Body of pancreas (tissue), 4 donors: Measurements from ENCODE around the gene DDIAS. TPM values are rescaled to one million over a fixed set of nuclear protein-coding genes. Genes with fewer than 3 reads are reported as not detected.

Experiments
- ATAC-seq: fragments of 150-250 bp; one replicate; pipeline ENCODE4 v1.9.1; 2016
- DNase-seq, 4 donors: peaks; one replicate each; pipeline ENCODE4 v3.0.0-alpha.2; 2019
- H3K27ac ChIP-seq, 4 donors: fragments of 200-600 bp; sonication (generic); 1 replicate in 3 of 4; 2 replicates in 1 of 4; pipeline versions ENCODE4 v1.5.1 to v1.6.1; 2016 to 2019; ENCODE audit warnings: mild to moderate bottlenecking in 1 of 4, mixed read lengths in 1 of 4, moderate library complexity in 1 of 4
- H3K27me3 ChIP-seq, 2 donors: fragments of 200-600 bp; sonication (generic); one replicate each; pipeline ENCODE4 v1.6.0; 2016; ENCODE audit warnings: mild to moderate bottlenecking in 1 of 2
- H3K36me3 ChIP-seq, 2 donors: fragments of 200-600 bp; sonication (generic); replicated peaks in 1 of 2; 2 replicates each; pipeline ENCODE4 v1.5.1; 2016; ENCODE audit warnings: low read depth in 2 of 2; ENCODE audit not compliant: insufficient read depth in 1 of 2
- H3K4me1 ChIP-seq: fragments of 200-600 bp; sonication (generic); one replicate; pipeline ENCODE4 v1.6.0; 2016
- H3K4me3 ChIP-seq, 2 donors: fragments of 200-600 bp; sonication (generic); 1 replicate in 1 of 2; 2 replicates in 1 of 2; pipeline ENCODE4 v1.5.1; 2016 to 2019
- H3K9me3 ChIP-seq, 3 donors: fragments of 200-600 bp; sonication (generic); 1 replicate in 2 of 3; 2 replicates in 1 of 3; pipeline ENCODE4 v1.5.1; 2016
- CTCF ChIP-seq, 7 experiments: fragments of 450-650 bp in 4 of 7; fragments of 200-600 bp in 3 of 7; sonication (generic) in 3 of 7; IDR thresholded peaks; one replicate each; pipeline ENCODE4 v1.5.1; 2016 to 2019; ENCODE audit warnings: antibody characterized with exemption in 7 of 7
- POLR2A ChIP-seq, 3 donors: fragments of 450-650 bp; IDR thresholded peaks; one replicate each; pipeline ENCODE4 v1.6.1; 2016; ENCODE audit warnings: antibody characterized with exemption in 3 of 3, mild to moderate bottlenecking in 2 of 3
- WGBS, 2 donors: methylation state at CpG; one replicate each; pipeline ENCODE4 v1.1.5; 2017; 5-methylcytosine and 5-hydroxymethylcytosine counted together
- intact Hi-C: fragments of 100-400 bp; cut with DNase I; formaldehyde crosslinking; loops from one replicate; pipeline ENCODE4 v1.15.1; 2023
- total RNA-seq, 2 donors: library from RNA; depleted of rRNA; stranded (reverse); fragments of >200 nt; gene quantifications; one replicate each; pipeline ENCODE4 v1.1.0, GENCODE V29; 2016

The DDIAS gene
- total RNA-seq, 2 donors from 2014 or later, result not detected

- DNase-seq, result no peak
Observed at GRCh38 chr11:82857145-82857544, 44.4 kb upstream of the DDIAS start.

GRCh38 chr11:82858133-82858532 is 43.4 kb upstream of the DDIAS start:
- H3K27ac ChIP-seq, result peak overlapping the region in 1 of 4 donors; percentile 12
- TF ChIP-seq CTCF (IDR thresholded peaks at IDR 0.05) (no peak), POLR2A (IDR thresholded peaks at IDR 0.05) (no peak)
- H3K4me1 ChIP-seq, result no peaks in the 10 kb centered on the region
- no peaks in the 10 kb centered on the region for H3K9me3 ChIP-seq
- DNase-seq (no peak), ATAC-seq (no peak)
- no peak overlapping the region for H3K4me3 ChIP-seq
- 78 to 92% methylated on average over 2 of the region's 2 CpGs for WGBS, 2 donors
- intact Hi-C loops, result no loop called here
- H3K27me3 ChIP-seq, result no peaks in the 10 kb centered on the region
- no peaks in the 10 kb centered on the region for H3K36me3 ChIP-seq

More at GRCh38 chr11:82857145-82857544, 44.4 kb upstream of the DDIAS start:
- no peaks in the 10 kb centered on the region for H3K27me3 ChIP-seq
- H3K4me3 ChIP-seq, result no peak overlapping the region
- no peaks in the 10 kb centered on the region for H3K9me3 ChIP-seq
- TF ChIP-seq CTCF (IDR thresholded peaks at IDR 0.05) (no peak), POLR2A (IDR thresholded peaks at IDR 0.05) (no peak)
- intact Hi-C loops, result no loop called here
- H3K4me1 ChIP-seq, result no peaks in the 10 kb centered on the region
- WGBS, 2 donors, result 93 to 100% methylated on average over 2 of the region's 2 CpGs
- no peak for ATAC-seq
- no peak overlapping the region for H3K27ac ChIP-seq
- no peaks in the 10 kb centered on the region for H3K36me3 ChIP-seq

GRCh38 chr11:82858556-82859091 is 42.9 kb upstream of the DDIAS start:
- WGBS, 2 donors, result 41 to 60% methylated on average over 1 of the region's 1 CpG
- Histone ChIP-seq H3K4me3 (no peak overlapping the region), H3K4me1 (no peaks in the 10 kb centered on the region), H3K36me3 (no peaks in the 10 kb centered on the region), H3K27me3 (no peaks in the 10 kb centered on the region), H3K27ac (peak overlapping the region in 1 of 4 donors; percentile 12), H3K9me3 (no peaks in the 10 kb centered on the region)
- intact Hi-C loops, result no loop called here
- TF ChIP-seq POLR2A (IDR thresholded peaks at IDR 0.05) (no peak), CTCF (IDR thresholded peaks at IDR 0.05) (no peak)
- ATAC-seq (no peak), DNase-seq (no peak)

GRCh38 chr11:82859750-82860149 is 41.8 kb upstream of the DDIAS start:
- Histone ChIP-seq H3K27ac (no peak overlapping the region), H3K4me3 (no peak overlapping the region), H3K36me3 (no peaks in the 10 kb centered on the region), H3K4me1 (peaks cover 8% of the 10 kb centered on the region), H3K27me3 (no peaks in the 10 kb centered on the region), H3K9me3 (no peaks in the 10 kb centered on the region)
- ATAC-seq (no peak), DNase-seq (no peak)
- no peak for TF ChIP-seq POLR2A (IDR thresholded peaks at IDR 0.05)
- TF ChIP-seq CTCF (IDR thresholded peaks at IDR 0.05), result no peak
- intact Hi-C loops, result loop anchor here (10.0 kb wide), 1 partner anchor 135 kb away; no protein-coding TSS in a partner anchor
- WGBS, 2 donors, result 58 to 63% methylated on average over 2 of the region's 2 CpGs

- H3K27me3 ChIP-seq, result no peaks in the 10 kb centered on the region
- ATAC-seq (no peak), DNase-seq (no peak)
- H3K9me3 ChIP-seq, result no peaks in the 10 kb centered on the region
- TF ChIP-seq CTCF (IDR thresholded peaks at IDR 0.05) (no peak), POLR2A (IDR thresholded peaks at IDR 0.05) (no peak)
- H3K4me1 ChIP-seq, result peaks cover 8% of the 10 kb centered on the region
- WGBS, 2 donors, result 84 to 85% methylated on average over 2 of the region's 2 CpGs
- no peak overlapping the region for H3K4me3 ChIP-seq
- no peak overlapping the region for H3K27ac ChIP-seq
- H3K36me3 ChIP-seq, result no peaks in the 10 kb centered on the region
- intact Hi-C loops, result loop anchor here (10.0 kb wide), 1 partner anchor 138 kb away; no protein-coding TSS in a partner anchor
Observed at GRCh38 chr11:82862379-82862778, 39.2 kb upstream of the DDIAS start.
